Activated T-helper 1 cell treated with anti-CD3 and anti-CD28 coated beads, Interleukin-2, amount 50 U/mL, for 16 hours (primary cell): ENCODE results near the gene NAV1.

ENCODE experiments used
- DNase-seq, 2 donors: peaks; one replicate each; pipeline ENCODE4 v3.0.0-alpha.2; 2020; ENCODE audit warnings: low read depth in 1 of 2, low spot score in 1 of 2

The NAV1 gene

GRCh38 chr1:201585901-201586300 lies 47.0 kb downstream of the NAV1 start:
- no peak for DNase-seq

GRCh38 chr1:201586806-201587205 lies 47.9 kb downstream of the NAV1 start:
- no peak for DNase-seq

- no peak for DNase-seq
These were observed 48.8 kb downstream of the NAV1 start for GRCh38 chr1:201587729-201588128.
